Middle frontal gyrus (tissue), 1 donor: ENCODE results near the gene TFAM.

Experiments used
- DNase-seq: peaks from one replicate; pipeline ENCODE4 v3.0.0-alpha.2; 2015; ENCODE audit warnings: low spot score; ENCODE audit errors: extremely low spot score

TFAM gene

GRCh38 chr10:58384999-58385783 lies at the start of gene TFAM:
TSS of gene TFAM (plus strand) at chr10:58385410. CDS start at chr10:58385548, 138 bp downstream.
- DNase-seq: peak; percentile 91

GRCh38 chr10:58336242-58336641 lies 49.0 kb upstream of the TFAM start:
- DNase-seq: no peak

GRCh38 chr10:58341422-58341821 lies 43.8 kb upstream of the TFAM start:
- DNase-seq: no peak

- DNase-seq: no peak
These were observed 43.3 kb upstream of the TFAM start for GRCh38 chr10:58341947-58342346.

- DNase-seq: no peak
These were observed 37.2 kb upstream of the TFAM start for GRCh38 chr10:58347967-58348366.

- DNase-seq: no peak
These were observed 36.6 kb upstream of the TFAM start for GRCh38 chr10:58348571-58349033.

- no peak for DNase-seq
These were observed 35.2 kb upstream of the TFAM start for GRCh38 chr10:58350023-58350422.

- DNase-seq: no peak
These were observed 34.4 kb upstream of the TFAM start for GRCh38 chr10:58350619-58351323.

GRCh38 chr10:58351616-58352578 lies 33.3 kb upstream of the TFAM start:
- DNase-seq: no peak

- no peak for DNase-seq
These were observed 32.1 kb upstream of the TFAM start for GRCh38 chr10:58352956-58353610.

- DNase-seq: no peak
These were observed 28.5 kb upstream of the TFAM start for GRCh38 chr10:58356756-58357155.

GRCh38 chr10:58358314-58358933 lies 26.8 kb upstream of the TFAM start:
- no peak for DNase-seq

GRCh38 chr10:58358947-58359346 lies 26.3 kb upstream of the TFAM start:
- no peak for DNase-seq

- no peak for DNase-seq
These were observed 25.7 kb upstream of the TFAM start for GRCh38 chr10:58359541-58359940.

- DNase-seq: no peak
These were observed 24.7 kb upstream of the TFAM start for GRCh38 chr10:58360412-58361004.

GRCh38 chr10:58361353-58361752 lies 23.9 kb upstream of the TFAM start:
- DNase-seq: no peak

- DNase-seq: no peak
These were observed 23.0 kb upstream of the TFAM start for GRCh38 chr10:58362027-58362789.

- DNase-seq: no peak
These were observed 18.1 kb upstream of the TFAM start for GRCh38 chr10:58367069-58367468.

- DNase-seq: no peak
These were observed 13.7 kb upstream of the TFAM start for GRCh38 chr10:58371473-58371872.
